ENCODE data around the gene DMGDH.

GRCh38 chr5:78972654-78973428 lies 96.6 kb downstream of the DMGDH start:
- TF ChIP-seq POLR2A (IDR thresholded peaks at IDR 0.05; ENCODE audit: low read length) (no peak), GATA1 (IDR thresholded peaks at IDR 0.05; ENCODE audit: low read depth, low read length) (no peak)

Data from erythroblast (primary cell).